K562 (cell line): ENCODE data around the gene SYTL2. TPM values are rescaled to one million over a fixed set of nuclear protein-coding genes. Genes with fewer than 3 reads are reported as not detected.

ENCODE experiments used
- ATAC-seq: fragments of 200-7000 bp; cut with Tn5 transposase; 3 replicates; pipeline ENCODE4 v1.9.1; 2020; ENCODE audit warnings: moderate library complexity
- BruUV-seq: library from RNA; stranded (reverse); fragments of 400-500 nt; replicated peaks from 2 replicates; lab custom pipeline; 2021; lab: Mats Ljungman, UMichigan
- CTCF ChIA-PET: fragments of 300-600 bp; formaldehyde crosslinking; extraction: SDS; loops from one replicate; lab custom pipeline; 2021; ENCODE audit warnings: low intra/inter-chr PET ratio; lab: Yijun Ruan, JAX
- POLR2A ChIA-PET: fragments of 300-600, 350-650 bp; sonication (Branson Sonifier 250); formaldehyde crosslinking; extraction: SDS; loops from one replicate; lab custom pipeline; 2021; ENCODE audit warnings: antibody characterized with exemption, inconsistent platforms; lab: Yijun Ruan, JAX
- DNase-seq, 4 experiments: peaks; one replicate each; pipeline versions ENCODE4 v3.0.0 to v3.0.0-alpha.2; 2011 to 2018; ENCODE audit warnings: low spot score in 3 of 4, mixed read lengths in 3 of 4; ENCODE audit errors: extremely low read depth in 1 of 4
- FAIRE-seq: peaks from 2 replicates; lab custom pipeline; 2011; peaks lifted over from hg19 to GRCh38; lab: Jason Lieb, UNC
- H2AFZ ChIP-seq: 2 replicates; pipeline ENCODE4 v1.6.0; 2011; ENCODE audit warnings: low read depth, low read length, control low read depth, inconsistent platforms
- H3K27ac ChIP-seq: fragments of 200-600 bp; 3 replicates; pipeline ENCODE4 v1.8.0; 2011; ENCODE audit warnings: low read depth, mild to moderate bottlenecking, control low read depth, inconsistent platforms, low read length, moderate library complexity, mixed read lengths; ENCODE audit errors: extremely low read depth
- H3K27me3 ChIP-seq, 2 experiments: fragments of 300-600 bp in 1 of 2; 2 replicates in 1 of 2; 3 replicates in 1 of 2; pipeline versions ENCODE4 v1.6.0 to v1.8.0; 2011; ENCODE audit warnings: inconsistent platforms in 2 of 2, low read length in 2 of 2, mild to moderate bottlenecking in 1 of 2, mixed read lengths in 1 of 2, moderate library complexity in 1 of 2; ENCODE audit not compliant: control insufficient read depth in 2 of 2, insufficient read depth in 2 of 2
- H3K36me3 ChIP-seq: fragments of 300-600 bp; 3 replicates; pipeline ENCODE4 v1.8.0; 2011; ENCODE audit warnings: mild to moderate bottlenecking, low read length, inconsistent platforms; ENCODE audit not compliant: control insufficient read depth, insufficient read depth
- H3K4me1 ChIP-seq, 2 experiments: fragments of 200-600 bp in 1 of 2; replicated peaks in 1 of 2; 2 replicates in 1 of 2; 3 replicates in 1 of 2; pipeline versions ENCODE4 v1.5.1 to v1.8.0; 2011; ENCODE audit warnings: inconsistent platforms in 2 of 2, low read length in 2 of 2, mild to moderate bottlenecking in 1 of 2, mixed read lengths in 1 of 2, moderate library complexity in 1 of 2; ENCODE audit not compliant: control insufficient read depth in 2 of 2, insufficient read depth in 2 of 2
- H3K4me2 ChIP-seq: 2 replicates; pipeline ENCODE4 v1.6.1; 2011; ENCODE audit warnings: low read length, control low read depth, inconsistent platforms, mixed read lengths; ENCODE audit not compliant: insufficient read depth
- H3K4me3 ChIP-seq: fragments of 200-600 bp; sonication (generic), shearing (Covaris generic); 2 replicates; pipeline ENCODE4 v1.5.1; 2016; ENCODE audit warnings: control low read depth, inconsistent platforms
- H3K79me2 ChIP-seq: fragments of 200-600 bp; 3 replicates; pipeline ENCODE4 v1.8.0; 2011; ENCODE audit warnings: low read length, inconsistent platforms; ENCODE audit not compliant: control insufficient read depth, insufficient read depth
- H3K9ac ChIP-seq, 2 experiments: 2 replicates each; pipeline versions ENCODE4 v1.6.0 to v1.6.1; 2011; ENCODE audit warnings: low read depth in 2 of 2, low read length in 2 of 2, control low read depth in 1 of 2, inconsistent platforms in 1 of 2, mild to moderate bottlenecking in 1 of 2, mixed read lengths in 1 of 2; ENCODE audit not compliant: insufficient read depth in 1 of 2
- H3K9me1 ChIP-seq: one replicate; pipeline ENCODE4 v1.6.0; 2011; ENCODE audit warnings: inconsistent platforms, mild to moderate bottlenecking, low read length, moderate library complexity; ENCODE audit not compliant: control insufficient read depth, insufficient read depth
- H3K9me3 ChIP-seq: replicated peaks from 2 replicates; pipeline ENCODE4 v1.5.1; 2011; ENCODE audit warnings: low read depth, low read length, inconsistent platforms; ENCODE audit not compliant: control insufficient read depth, insufficient read depth
- H4K20me1 ChIP-seq: replicated peaks from 2 replicates; pipeline ENCODE4 v1.6.1; 2011; ENCODE audit warnings: low read length, inconsistent platforms, mixed read lengths; ENCODE audit not compliant: control insufficient read depth, insufficient read depth
- CREBBP ChIP-seq: IDR thresholded peaks from one replicate; pipeline ENCODE4 v1.6.1; 2012; ENCODE audit warnings: low read depth, mild to moderate bottlenecking, control low read depth, inconsistent platforms, low read length
- GTF2F1 ChIP-seq: IDR thresholded peaks from 2 replicates; pipeline ENCODE4 v1.6.1; 2011; ENCODE audit warnings: low read depth, low read length, improper control_type of control experiment
- MBD2 ChIP-seq: sonication (generic); IDR thresholded peaks from 2 replicates; pipeline ENCODE4 v1.6.1; 2016; ENCODE audit warnings: low read depth, borderline replicate concordance
- XRCC4 ChIP-seq: IDR thresholded peaks from one replicate; pipeline ENCODE4 v1.6.1; 2011; ENCODE audit not compliant: insufficient read depth, insufficient read length; ENCODE audit errors: extremely low read depth
- ZC3H4 ChIP-seq: sonication (generic); formaldehyde crosslinking; IDR thresholded peaks from 2 replicates; pipeline ENCODE4 v1.9.0; 2021; ENCODE audit warnings: missing genetic modification reagents, borderline replicate concordance
- WGBS: fragments of 100-300 bp; shearing (Covaris generic); methylation state at CpG from one replicate; pipeline ENCODE4 v1.1.6; 2016; ENCODE audit warnings: low coverage, mixed read lengths; ENCODE audit not compliant: insufficient coverage; ENCODE audit errors: missing lambda C conversion rate; 5-methylcytosine and 5-hydroxymethylcytosine counted together
- in situ Hi-C: fragments of 300-500 bp; cut with MboI; formaldehyde crosslinking; loops from 4 replicates; pipeline ENCODE4 v1.15.0; 2018; ENCODE audit warnings: inconsistent platforms, mixed read lengths
- intact Hi-C: fragments of 100-400 bp; cut with micrococcal nuclease; formaldehyde crosslinking; loops from 2 replicates; pipeline ENCODE4 v1.14.2; 2022
- polyA plus RNA-seq, 8 experiments: library from polyadenylated mRNA; depleted of rRNA in 4 of 8; stranded (reverse) in 5 of 8; unstranded in 3 of 8; fragments of >200 nt; fragmentation: Nextera tagmentation in 2 of 8; fragmentation: Illumina TruSeq in 1 of 8; extraction: Ambion mirVana in 2 of 8; extraction: Trizol in 1 of 8; gene quantifications; 2 replicates each; pipeline versions ENCODE4 v1.2.1 to v1.2.3, GENCODE V29; 2011 to 2014; ENCODE audit warnings: inconsistent platforms in 1 of 8, missing spikeins in 1 of 8
- total RNA-seq, 7 experiments: library from RNA; depleted of rRNA in 6 of 7; stranded (reverse); fragments of >200 nt in 6 of 7; fragmentation: Illumina TruSeq in 2 of 7; extraction: Trizol in 2 of 7; gene quantifications; 2 replicates each; pipeline versions ENCODE4 v1.2.1 to v1.2.3, GENCODE V29; 2011 to 2021; ENCODE audit warnings: low replicate concordance in 1 of 7
- TF ChIP-seq, protein P1 (sequence below): sonication (generic); formaldehyde crosslinking; IDR thresholded peaks from 2 replicates; pipeline ENCODE4 v1.8.1; 2023; ENCODE audit warnings: mild to moderate bottlenecking, missing genetic modification reagents
- TF ChIP-seq, protein P2 (sequence below): fragments of 450-650 bp; IDR thresholded peaks from 2 replicates; pipeline ENCODE4 v1.6.1; 2016

SYTL2 gene
- total and polyA plus RNA-seq, 9 of the 15 experiments (the other 6 are each of a cell fraction or from before 2014, with no cell fraction given): 0.05 to 0.57 (median 0.35) TPM

DNA sequence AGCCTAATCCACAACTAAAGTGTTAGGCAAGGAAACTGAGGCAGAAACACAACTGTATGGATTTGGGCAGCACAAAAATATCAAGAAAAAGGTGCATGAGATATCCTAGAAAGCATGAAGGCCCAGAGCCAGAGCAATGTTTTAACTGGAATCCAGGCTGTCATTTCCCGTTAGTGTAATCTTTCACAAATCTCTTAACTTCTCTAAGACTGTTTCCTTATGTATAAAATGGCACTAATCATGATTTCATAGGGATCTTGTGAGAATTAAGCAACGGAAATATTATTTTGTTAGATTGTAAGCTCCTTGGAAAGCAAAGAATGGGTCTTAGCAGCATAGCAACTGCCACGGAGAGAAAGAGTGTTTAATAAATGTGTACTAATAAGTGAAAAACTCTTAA is 14.7 kb upstream of the SYTL2 start:
- DNase-seq: no peak
- H3K4me3 ChIP-seq: no peak overlapping the region
- no peaks in the 10 kb centered on the region for H4K20me1 ChIP-seq
- no TSS peak for BruUV-seq
- ATAC-seq: no peak
- H3K79me2 ChIP-seq: no peaks in the 10 kb centered on the region
- ChIA-PET POLR2A (interaction anchor here (0.7 to 1.9 kb wide), 2 partner anchors 11 to 395 kb away, joined by 3 to 5 read pairs; no protein-coding TSS in a partner anchor), CTCF (no interaction called here)
- H3K9me1 ChIP-seq: no peaks in the 10 kb centered on the region
- 0% methylated on average over 3 of the region's 3 CpGs for WGBS
- TF ChIP-seq GTF2F1 (no peak), XRCC4 (no peak), CREBBP (no peak), MBD2 (no peak), ZC3H4 (CRISPR knock-in tag) (no peak)
- TF ChIP-seq, protein P1, sequence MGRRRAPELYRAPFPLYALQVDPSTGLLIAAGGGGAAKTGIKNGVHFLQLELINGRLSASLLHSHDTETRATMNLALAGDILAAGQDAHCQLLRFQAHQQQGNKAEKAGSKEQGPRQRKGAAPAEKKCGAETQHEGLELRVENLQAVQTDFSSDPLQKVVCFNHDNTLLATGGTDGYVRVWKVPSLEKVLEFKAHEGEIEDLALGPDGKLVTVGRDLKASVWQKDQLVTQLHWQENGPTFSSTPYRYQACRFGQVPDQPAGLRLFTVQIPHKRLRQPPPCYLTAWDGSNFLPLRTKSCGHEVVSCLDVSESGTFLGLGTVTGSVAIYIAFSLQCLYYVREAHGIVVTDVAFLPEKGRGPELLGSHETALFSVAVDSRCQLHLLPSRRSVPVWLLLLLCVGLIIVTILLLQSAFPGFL (CRISPR knock-in tag): no peak
- TF ChIP-seq, protein P2, sequence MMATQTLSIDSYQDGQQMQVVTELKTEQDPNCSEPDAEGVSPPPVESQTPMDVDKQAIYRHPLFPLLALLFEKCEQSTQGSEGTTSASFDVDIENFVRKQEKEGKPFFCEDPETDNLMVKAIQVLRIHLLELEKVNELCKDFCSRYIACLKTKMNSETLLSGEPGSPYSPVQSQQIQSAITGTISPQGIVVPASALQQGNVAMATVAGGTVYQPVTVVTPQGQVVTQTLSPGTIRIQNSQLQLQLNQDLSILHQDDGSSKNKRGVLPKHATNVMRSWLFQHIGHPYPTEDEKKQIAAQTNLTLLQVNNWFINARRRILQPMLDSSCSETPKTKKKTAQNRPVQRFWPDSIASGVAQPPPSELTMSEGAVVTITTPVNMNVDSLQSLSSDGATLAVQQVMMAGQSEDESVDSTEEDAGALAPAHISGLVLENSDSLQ: no peak
- peaks cover 14 to 21% of the 10 kb centered on the region in 2 experiments for H3K27me3 ChIP-seq
- H3K36me3 ChIP-seq: no peaks in the 10 kb centered on the region
- FAIRE-seq: no peak
- in situ Hi-C loops: no loop called here
- H3K9me3 ChIP-seq: no peaks in the 10 kb centered on the region
- intact Hi-C loops: loop anchor here (10.0 kb wide), 1 partner anchor 231 kb away; no protein-coding TSS in a partner anchor
- no peak overlapping the region for H2AFZ ChIP-seq
- no peak overlapping the region for H3K9ac ChIP-seq
- no peak overlapping the region for H3K4me2 ChIP-seq
- H3K27ac ChIP-seq: no peak overlapping the region
- no peaks in the 10 kb centered on the region for H3K4me1 ChIP-seq
